ENCODE measurements around the gene IHH. TPM values are rescaled to one million over a fixed set of nuclear protein-coding genes. Genes with fewer than 3 reads are reported as not detected.

The IHH gene
- total RNA-seq: not detected in 2 replicates

GRCh38 chr2:219060821-219061791 is at the start of gene IHH:
TSS of gene IHH (minus strand) at chr2:219060921. CDS start at chr2:219060467, 454 bp downstream.

GRCh38 chr2:219041252-219041651 is 19.5 kb downstream of the IHH start, which contains the start of gene CFAP65:
TSS of gene CFAP65 (minus strand) at chr2:219041516. CDS start at chr2:219039048, 2,468 bp downstream.

Other genes with a start within 250 kb of the IHH start
- gene PRKAG3, start 229.1 kb downstream of the IHH start, total RNA-seq: not detected in 2 replicates
- under 0.01 TPM in 2 replicates for gene WNT6, start 201.1 kb downstream of the IHH start, total RNA-seq
- gene WNT10A, start 180.1 kb downstream of the IHH start, total RNA-seq: 7.7 and 9.8 TPM in 2 replicates
- gene CDK5R2, start 101.3 kb downstream of the IHH start, total RNA-seq: not detected in 2 replicates
- gene FEV, start 75.7 kb downstream of the IHH start, total RNA-seq: not detected in 2 replicates
- gene CRYBA2, start 67.5 kb downstream of the IHH start, total RNA-seq: not detected in 2 replicates
- gene CFAP65, start 19.4 kb downstream of the IHH start, total RNA-seq: under 0.01 TPM in 1 of 2 replicates, not detected in the other
- 15.2 and 20.9 TPM in 2 replicates for gene NHEJ1, start 99.9 kb upstream of the IHH start, total RNA-seq
- gene SLC23A3, start 109.1 kb upstream of the IHH start, total RNA-seq: 0.43 and 0.48 TPM in 2 replicates
- gene CNPPD1, start 116.0 kb upstream of the IHH start, total RNA-seq: 30.1 and 30.9 TPM in 2 replicates
- gene RETREG2, start 117.4 kb upstream of the IHH start, total RNA-seq: 56.9 and 72.7 TPM in 2 replicates
- 32.8 and 40.1 TPM in 2 replicates for gene ZFAND2B, start 145.9 kb upstream of the IHH start, total RNA-seq
- 38.8 and 55.2 TPM in 2 replicates for gene ABCB6, start 158.0 kb upstream of the IHH start, total RNA-seq
- 20.9 and 34.0 TPM in 2 replicates for gene ATG9A, start 168.7 kb upstream of the IHH start, total RNA-seq
- gene ANKZF1, start 168.9 kb upstream of the IHH start, total RNA-seq: 55.6 and 68.7 TPM in 2 replicates
- gene GLB1L, start 184.5 kb upstream of the IHH start, total RNA-seq: 6.6 and 7.2 TPM in 2 replicates
- gene STK16, start 184.6 kb upstream of the IHH start, total RNA-seq: 25.5 and 36.0 TPM in 2 replicates
- gene TUBA4B, start 192.3 kb upstream of the IHH start, total RNA-seq: not detected in 2 replicates
- gene TUBA4A, start 193.0 kb upstream of the IHH start, total RNA-seq: 75.5 and 161 TPM in 2 replicates
- 50.5 and 50.6 TPM in 2 replicates for gene DNAJB2, start 218.4 kb upstream of the IHH start, total RNA-seq
- gene PTPRN, start 248.5 kb upstream of the IHH start, total RNA-seq: 0.21 and 2.2 TPM in 2 replicates